Tibial nerve (tissue), 4 donors: Measurements from ENCODE around the gene CHRNE. TPM values are rescaled to one million over a fixed set of nuclear protein-coding genes. Genes with fewer than 3 reads are reported as not detected.

ENCODE experiments used
- DNase-seq, 2 donors: peaks; one replicate each; pipeline ENCODE4 v3.0.0-alpha.2; 2019; ENCODE audit warnings: low spot score in 2 of 2
- H3K27ac ChIP-seq, 4 donors: fragments of 200-600 bp; sonication (generic) in 3 of 4; one replicate each; pipeline ENCODE4 v1.5.1; 2017 to 2019; ENCODE audit warnings: mild to moderate bottlenecking in 1 of 4
- H3K27me3 ChIP-seq, 2 donors: fragments of 200-600 bp; sonication (generic) in 1 of 2; one replicate each; pipeline versions ENCODE4 v1.5.1 to v1.6.0; 2017 to 2019
- H3K36me3 ChIP-seq, 3 donors: fragments of 200-600 bp; sonication (generic); one replicate each; pipeline ENCODE4 v1.5.1; 2018 to 2019
- H3K4me1 ChIP-seq, 4 donors: fragments of 200-600 bp; sonication (generic) in 3 of 4; one replicate each; pipeline ENCODE4 v1.5.1; 2017 to 2019
- H3K4me3 ChIP-seq, 4 donors: fragments of 200-600 bp; sonication (generic) in 3 of 4; one replicate each; pipeline ENCODE4 v1.5.1; 2017 to 2019; ENCODE audit warnings: mild to moderate bottlenecking in 1 of 4, moderate library complexity in 1 of 4
- H3K9me3 ChIP-seq, 4 donors: fragments of 200-600 bp; sonication (generic) in 3 of 4; one replicate each; pipeline ENCODE4 v1.5.1; 2017 to 2019
- CTCF ChIP-seq, 5 experiments: fragments of 200-600 bp in 3 of 5; fragments of 450-650 bp in 2 of 5; sonication (generic) in 3 of 5; IDR thresholded peaks; one replicate each; pipeline ENCODE4 v1.5.1; 2016 to 2019; ENCODE audit warnings: antibody characterized with exemption in 5 of 5, mild to moderate bottlenecking in 3 of 5, moderate library complexity in 2 of 5
- EP300 ChIP-seq, 2 donors: sonication (generic); formaldehyde crosslinking; IDR thresholded peaks; one replicate each; pipeline ENCODE4 v1.6.1; 2017; ENCODE audit warnings: antibody characterized with exemption in 2 of 2, mild to moderate bottlenecking in 1 of 2
- POLR2A ChIP-seq, 2 donors: fragments of 450-650 bp; IDR thresholded peaks; one replicate each; pipeline ENCODE4 v1.6.1; 2017; ENCODE audit warnings: antibody characterized with exemption in 2 of 2, mild to moderate bottlenecking in 2 of 2, moderate library complexity in 2 of 2
- whole genome bisulfite sequencing, 2 donors: methylation state at CpG; one replicate each; pipeline ENCODE4 v1.1.5; 2018; 5-methylcytosine and 5-hydroxymethylcytosine counted together
- total RNA-seq, 4 donors: library from RNA; depleted of rRNA; stranded (reverse); fragments of >200 nt; gene quantifications; one replicate each; pipeline ENCODE4 v1.1.0, GENCODE V29; 2016

CHRNE gene
- total RNA-seq, 4 donors from 2014 or later, result 0.22 to 2.5 (median 1.0) TPM

- 91 to 92% methylated on average over 42 of the region's 42 CpGs for WGBS, 2 donors
- TF ChIP-seq EP300 (IDR thresholded peaks at IDR 0.05) (no peak), POLR2A (IDR thresholded peaks at IDR 0.05) (no peak), CTCF (IDR thresholded peaks at IDR 0.05) (no peak)
- no peak overlapping the region for H3K4me3 ChIP-seq
- no peak for DNase-seq
- H3K9me3 ChIP-seq, result no peaks in the 10 kb centered on the region
- peaks cover 10 to 98% (median 41%) of the 10 kb centered on the region in 3 donors for H3K36me3 ChIP-seq
- H3K27me3 ChIP-seq, result no peaks in the 10 kb centered on the region
- no peak overlapping the region for H3K27ac ChIP-seq
- H3K4me1 ChIP-seq, result no peaks in the 10 kb centered on the region
Measured at GRCh38 chr17:4891411-4892410, 11.2 kb downstream of the CHRNE start.

DNA sequence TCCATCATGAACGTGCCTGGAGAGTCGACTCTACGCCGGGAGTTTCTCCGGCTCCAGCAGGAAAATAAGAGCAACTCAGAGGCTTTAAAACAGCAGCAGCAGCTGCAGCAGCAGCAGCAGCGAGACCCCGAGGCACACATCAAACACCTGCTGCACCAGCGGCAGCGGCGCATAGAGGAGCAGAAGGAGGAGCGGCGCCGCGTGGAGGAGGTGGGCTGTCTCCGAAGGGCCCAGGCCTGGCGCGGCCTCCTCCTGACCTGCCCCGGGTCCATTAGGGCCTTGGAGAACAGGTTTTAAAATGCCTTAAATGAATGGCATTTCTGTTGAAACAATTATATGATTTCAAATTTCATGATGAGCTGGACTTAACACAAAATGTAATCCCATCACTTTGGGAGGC is 15.3 kb downstream of the CHRNE start:
- 87 to 92% methylated on average over 18 of the region's 18 CpGs for WGBS, 2 donors
- Histone ChIP-seq H3K4me3 (no peak overlapping the region), H3K4me1 (no peaks in the 10 kb centered on the region), H3K36me3 (peaks cover 4 to 92% (median 39%) of the 10 kb centered on the region in 3 donors), H3K27me3 (no peaks in the 10 kb centered on the region), H3K9me3 (no peaks in the 10 kb centered on the region), H3K27ac (no peak overlapping the region)
- no peak for DNase-seq
- TF ChIP-seq EP300 (IDR thresholded peaks at IDR 0.05) (no peak), CTCF (IDR thresholded peaks at IDR 0.05) (no peak), POLR2A (IDR thresholded peaks at IDR 0.05) (no peak)

- H3K27me3 ChIP-seq, result no peaks in the 10 kb centered on the region
- TF ChIP-seq CTCF (IDR thresholded peaks at IDR 0.05) (no peak), POLR2A (IDR thresholded peaks at IDR 0.05) (no peak), EP300 (IDR thresholded peaks at IDR 0.05) (no peak)
- H3K36me3 ChIP-seq, result peaks cover 4 to 87% (median 39%) of the 10 kb centered on the region in 3 donors
- H3K9me3 ChIP-seq, result no peaks in the 10 kb centered on the region
- H3K27ac ChIP-seq, result no peak overlapping the region
- WGBS, 2 donors, result 92 to 97% methylated on average over 12 of the region's 12 CpGs
- DNase-seq, result no peak
- H3K4me3 ChIP-seq, result no peak overlapping the region
- H3K4me1 ChIP-seq, result peaks cover 0 to 7% (median under 1%) of the 10 kb centered on the region in 4 donors
Measured at GRCh38 chr17:4886830-4887229, 16.1 kb downstream of the CHRNE start.

DNA sequence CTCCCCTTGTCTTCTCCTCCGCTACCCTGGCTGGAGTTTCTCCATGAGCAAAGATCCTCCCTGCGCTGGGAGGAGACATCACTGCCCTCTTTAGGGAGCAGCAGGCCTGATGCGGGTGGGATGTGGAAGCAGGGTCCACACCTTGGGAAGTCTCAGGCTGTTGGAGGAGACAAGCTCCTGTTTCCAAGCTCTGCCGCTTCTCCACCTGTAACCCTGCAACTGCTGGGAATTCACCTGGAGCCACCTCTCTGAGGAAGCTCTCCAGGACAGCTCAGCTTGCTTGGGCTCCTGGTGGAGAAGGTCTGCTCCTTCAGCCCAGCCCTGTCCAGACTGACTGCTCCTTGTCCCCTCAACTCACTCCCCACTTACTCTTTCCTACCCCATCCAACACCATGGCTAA is 18.4 kb downstream of the CHRNE start:
- no peak overlapping the region for H3K27ac ChIP-seq
- no peaks in the 10 kb centered on the region for H3K9me3 ChIP-seq
- peaks cover 0 to 19% (median 3%) of the 10 kb centered on the region in 4 donors for H3K4me1 ChIP-seq
- no peak for DNase-seq
- H3K4me3 ChIP-seq, result no peak overlapping the region
- no peaks in the 10 kb centered on the region for H3K27me3 ChIP-seq
- peaks cover 4 to 77% (median 29%) of the 10 kb centered on the region in 3 donors for H3K36me3 ChIP-seq
- WGBS, 2 donors, result 94% methylated on average over 4 of the region's 4 CpGs
- no peak for TF ChIP-seq CTCF (IDR thresholded peaks at IDR 0.05)
- TF ChIP-seq POLR2A (IDR thresholded peaks at IDR 0.05), result no peak
- no peak for TF ChIP-seq EP300 (IDR thresholded peaks at IDR 0.05)
